Liver (tissue), 9 donors: ENCODE results near the gene KRTAP10-8. TPM values are rescaled to one million over a fixed set of nuclear protein-coding genes. Genes with fewer than 3 reads are reported as not detected.
A peak's percentile ranks its signal among the peaks of the same experiment; 100 is the strongest.

Source experiments
- DNase-seq: peaks from one replicate; pipeline ENCODE4 v3.0.0-alpha.2; 2017; ENCODE audit warnings: low spot score
- H3K27ac ChIP-seq, 2 donors: one replicate each; pipeline ENCODE4 v1.7.0; 2013; ENCODE audit warnings: inconsistent platforms in 2 of 2, low read length in 2 of 2, control low read depth in 1 of 2, low read depth in 1 of 2, mild to moderate bottlenecking in 1 of 2
- H3K27me3 ChIP-seq, 4 donors: one replicate each; pipeline versions ENCODE4 v1.6.1 to v1.7.0; 2013; ENCODE audit warnings: low read length in 3 of 4, inconsistent platforms in 1 of 4, mild to moderate bottlenecking in 1 of 4, moderate library complexity in 1 of 4; ENCODE audit not compliant: control insufficient read depth in 4 of 4, insufficient read depth in 4 of 4
- H3K36me3 ChIP-seq, 4 donors: one replicate each; pipeline versions ENCODE4 v1.6.1 to v1.7.0; 2013; ENCODE audit warnings: low read length in 3 of 4, mild to moderate bottlenecking in 3 of 4, low read depth in 1 of 4, moderate library complexity in 1 of 4; ENCODE audit not compliant: control insufficient read depth in 4 of 4, insufficient read depth in 3 of 4
- H3K4me1 ChIP-seq, 4 donors: one replicate each; pipeline versions ENCODE4 v1.6.1 to v1.7.0; 2013; ENCODE audit warnings: low read length in 3 of 4, mild to moderate bottlenecking in 3 of 4, moderate library complexity in 1 of 4; ENCODE audit not compliant: control insufficient read depth in 4 of 4, insufficient read depth in 4 of 4
- H3K4me3 ChIP-seq, 3 donors: one replicate each; pipeline versions ENCODE4 v1.6.1 to v1.7.0; 2013; ENCODE audit warnings: low read length in 3 of 3, control low read depth in 1 of 3, low read depth in 1 of 3, mild to moderate bottlenecking in 1 of 3
- H3K9ac ChIP-seq, 2 donors: one replicate each; pipeline ENCODE4 v1.7.0; 2013; ENCODE audit warnings: low read length in 2 of 2, mild to moderate bottlenecking in 2 of 2, moderate library complexity in 2 of 2, control low read depth in 1 of 2, low read depth in 1 of 2
- H3K9me3 ChIP-seq, 4 donors: one replicate each; pipeline versions ENCODE4 v1.6.1 to v1.7.0; 2013; ENCODE audit warnings: low read length in 3 of 4; ENCODE audit not compliant: control insufficient read depth in 4 of 4
- FOXA1 ChIP-seq: IDR thresholded peaks from 2 replicates; pipeline ENCODE4 v1.6.1; 2016; ENCODE audit warnings: antibody characterized with exemption
- FOXA2 ChIP-seq: IDR thresholded peaks from 2 replicates; pipeline ENCODE4 v1.6.1; 2016; ENCODE audit warnings: antibody characterized with exemption
- GABPA ChIP-seq, 2 donors: IDR thresholded peaks in 1 of 2; conservative IDR thresholded peaks in 1 of 2; 2 replicates each; pipeline ENCODE4 v1.6.1; 2016; ENCODE audit warnings: antibody characterized with exemption in 2 of 2, mild to moderate bottlenecking in 1 of 2, moderate library complexity in 1 of 2
- HNF4A ChIP-seq, 2 donors: conservative IDR thresholded peaks; 2 replicates each; pipeline ENCODE4 v1.6.1; 2016; ENCODE audit warnings: antibody characterized with exemption in 2 of 2, mild to moderate bottlenecking in 2 of 2
- HNF4G ChIP-seq: IDR thresholded peaks from 2 replicates; pipeline ENCODE4 v1.6.1; 2016; ENCODE audit warnings: antibody characterized with exemption
- JUND ChIP-seq, 2 donors: IDR thresholded peaks; 2 replicates each; pipeline ENCODE4 v1.6.1; 2016; ENCODE audit warnings: antibody characterized with exemption in 2 of 2
- NR2F2 ChIP-seq: IDR thresholded peaks from 2 replicates; pipeline ENCODE4 v1.6.1; 2016; ENCODE audit warnings: antibody characterized with exemption
- RAD21 ChIP-seq, 2 donors: IDR thresholded peaks; 2 replicates each; pipeline ENCODE4 v1.6.1; 2016; ENCODE audit warnings: antibody characterized with exemption in 2 of 2, mild to moderate bottlenecking in 2 of 2
- RXRA ChIP-seq, 2 donors: IDR thresholded peaks; 2 replicates each; pipeline ENCODE4 v1.6.1; 2017 to 2018; ENCODE audit warnings: antibody characterized with exemption in 2 of 2, mild to moderate bottlenecking in 1 of 2
- SP1 ChIP-seq: IDR thresholded peaks from 2 replicates; pipeline ENCODE4 v1.6.1; 2018; ENCODE audit warnings: antibody characterized with exemption, mild to moderate bottlenecking
- YY1 ChIP-seq: IDR thresholded peaks from 2 replicates; pipeline ENCODE4 v1.6.1; 2016; ENCODE audit warnings: antibody characterized with exemption, mild to moderate bottlenecking
- WGBS: extraction: QIAGEN DNeasy Blood & Tissue Kit; methylation state at CpG from one replicate; pipeline ENCODE4 v1.1.7; 2013; 5-methylcytosine and 5-hydroxymethylcytosine counted together
- polyA plus RNA-seq, 2 donors: library from polyadenylated mRNA; stranded (reverse) in 1 of 2; unstranded in 1 of 2; fragments of 200-250 nt in 1 of 2; fragments of >200 nt in 1 of 2; fragmentation: Nextera tagmentation in 1 of 2; extraction: Ambion mirVana in 1 of 2; gene quantifications; one replicate each; pipeline versions ENCODE4 v1.2.1 to v1.2.3, GENCODE V29; 2013 to 2015
- total RNA-seq, 2 donors: library from RNA; depleted of rRNA; stranded (reverse); fragments of >200 nt; gene quantifications; one replicate each; pipeline ENCODE4 v1.2.3, GENCODE V29; 2014
- TF ChIP-seq, protein P1 (sequence below): IDR thresholded peaks from 2 replicates; pipeline ENCODE4 v1.6.1; 2016; ENCODE audit warnings: antibody characterized with exemption
- TF ChIP-seq, protein P2 (sequence below): IDR thresholded peaks from 2 replicates; pipeline ENCODE4 v1.6.1; 2016; ENCODE audit warnings: antibody characterized with exemption
- TF ChIP-seq, protein P3 (sequence below): fragments of 150-350 bp; IDR thresholded peaks from 2 replicates; pipeline ENCODE4 v1.5.1; 2017; ENCODE audit warnings: improper control_type of control experiment, low read depth, low read length; ENCODE audit not compliant: missing input control
- TF ChIP-seq, protein P4 (sequence below): IDR thresholded peaks from 2 replicates; pipeline ENCODE4 v1.6.1; 2016; ENCODE audit warnings: antibody characterized with exemption
- TF ChIP-seq, protein P5 (sequence below): IDR thresholded peaks from 2 replicates; pipeline ENCODE4 v1.6.1; 2016; ENCODE audit warnings: antibody characterized with exemption, mild to moderate bottlenecking
- donor health status: healthy.
- donor health status: healthy.
- donor health status: healthy.
- donor health status: healthy.
- donor health status: healthy.

KRTAP10-8 gene
- total and polyA plus RNA-seq, 4 donors, result not detected

DNA sequence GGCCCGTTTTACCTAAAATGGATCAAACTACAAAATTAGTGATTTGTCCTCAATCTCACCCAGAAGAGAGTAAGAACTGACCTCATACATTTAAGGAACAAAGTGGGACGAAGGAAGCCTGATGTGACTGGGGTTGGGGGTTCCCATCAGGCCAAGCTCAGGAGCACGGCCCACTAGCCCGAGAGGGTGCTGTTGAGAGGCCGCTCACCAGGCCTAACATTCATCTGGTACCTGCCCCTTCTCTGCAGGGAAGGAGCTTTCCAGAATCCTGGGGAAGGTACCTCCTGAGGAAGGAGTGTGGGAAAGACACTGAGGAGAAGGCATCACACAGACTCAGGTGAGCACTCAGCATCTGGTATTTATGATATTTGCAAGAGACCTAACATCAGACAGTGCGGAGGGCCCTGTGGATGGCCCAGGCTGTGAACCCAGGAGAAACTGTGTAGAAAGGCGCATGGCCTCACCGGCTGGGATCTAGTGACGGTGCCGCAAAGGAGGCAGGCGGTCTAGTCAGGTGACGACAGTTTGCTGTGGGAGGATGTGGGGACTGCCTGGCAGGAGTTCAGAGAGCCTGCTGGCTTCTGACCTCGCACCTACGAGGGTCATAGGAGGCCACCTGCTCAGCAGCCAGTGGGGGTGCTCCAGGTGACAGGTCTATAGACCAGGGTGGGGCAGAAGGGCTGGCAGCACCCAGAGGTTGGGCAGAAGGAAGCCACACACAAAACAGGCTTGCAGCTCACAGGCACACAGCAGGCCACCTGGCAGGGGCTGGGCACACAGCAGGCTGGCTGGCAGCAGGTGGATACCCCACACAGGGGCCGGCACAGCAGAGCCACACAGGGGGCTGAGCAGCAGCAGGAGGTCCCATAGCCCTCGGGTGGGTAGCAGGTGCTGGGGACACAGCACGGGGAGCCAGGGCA, 42.0 kb downstream of the KRTAP10-8 start:
- Histone ChIP-seq H3K27me3 (no peaks in the 10 kb centered on the region), H3K36me3 (no peaks in the 10 kb centered on the region), H3K4me3 (no peak overlapping the region), H3K27ac (peak overlapping the region in 1 of 2 donors; percentile 3), H3K4me1 (no peaks in the 10 kb centered on the region), H3K9me3 (peaks cover 0 to 5% (median 0%) of the 10 kb centered on the region in 4 donors), H3K9ac (no peak overlapping the region)
- WGBS, result 75% methylated on average over 17 of the region's 17 CpGs
- TF ChIP-seq RAD21 (IDR thresholded peaks at IDR 0.05) (no peak), RXRA (IDR thresholded peaks at IDR 0.05) (no peak), GABPA (IDR thresholded peaks at IDR 0.05 in 1 of 2, conservative IDR thresholded peaks at IDR 0.05 in 1 of 2) (no peak), JUND (IDR thresholded peaks at IDR 0.05) (no peak), HNF4A (conservative IDR thresholded peaks at IDR 0.05) (no peak), NR2F2 (no peak), FOXA2 (no peak), FOXA1 (no peak), HNF4G (no peak)
- TF ChIP-seq, protein P1, sequence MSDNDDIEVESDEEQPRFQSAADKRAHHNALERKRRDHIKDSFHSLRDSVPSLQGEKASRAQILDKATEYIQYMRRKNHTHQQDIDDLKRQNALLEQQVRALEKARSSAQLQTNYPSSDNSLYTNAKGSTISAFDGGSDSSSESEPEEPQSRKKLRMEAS, result no peak
- TF ChIP-seq, protein P2, sequence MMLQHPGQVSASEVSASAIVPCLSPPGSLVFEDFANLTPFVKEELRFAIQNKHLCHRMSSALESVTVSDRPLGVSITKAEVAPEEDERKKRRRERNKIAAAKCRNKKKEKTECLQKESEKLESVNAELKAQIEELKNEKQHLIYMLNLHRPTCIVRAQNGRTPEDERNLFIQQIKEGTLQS, result no peak
- TF ChIP-seq, protein P3, sequence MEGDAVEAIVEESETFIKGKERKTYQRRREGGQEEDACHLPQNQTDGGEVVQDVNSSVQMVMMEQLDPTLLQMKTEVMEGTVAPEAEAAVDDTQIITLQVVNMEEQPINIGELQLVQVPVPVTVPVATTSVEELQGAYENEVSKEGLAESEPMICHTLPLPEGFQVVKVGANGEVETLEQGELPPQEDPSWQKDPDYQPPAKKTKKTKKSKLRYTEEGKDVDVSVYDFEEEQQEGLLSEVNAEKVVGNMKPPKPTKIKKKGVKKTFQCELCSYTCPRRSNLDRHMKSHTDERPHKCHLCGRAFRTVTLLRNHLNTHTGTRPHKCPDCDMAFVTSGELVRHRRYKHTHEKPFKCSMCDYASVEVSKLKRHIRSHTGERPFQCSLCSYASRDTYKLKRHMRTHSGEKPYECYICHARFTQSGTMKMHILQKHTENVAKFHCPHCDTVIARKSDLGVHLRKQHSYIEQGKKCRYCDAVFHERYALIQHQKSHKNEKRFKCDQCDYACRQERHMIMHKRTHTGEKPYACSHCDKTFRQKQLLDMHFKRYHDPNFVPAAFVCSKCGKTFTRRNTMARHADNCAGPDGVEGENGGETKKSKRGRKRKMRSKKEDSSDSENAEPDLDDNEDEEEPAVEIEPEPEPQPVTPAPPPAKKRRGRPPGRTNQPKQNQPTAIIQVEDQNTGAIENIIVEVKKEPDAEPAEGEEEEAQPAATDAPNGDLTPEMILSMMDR, result no peak
- no peak for DNase-seq

DNA sequence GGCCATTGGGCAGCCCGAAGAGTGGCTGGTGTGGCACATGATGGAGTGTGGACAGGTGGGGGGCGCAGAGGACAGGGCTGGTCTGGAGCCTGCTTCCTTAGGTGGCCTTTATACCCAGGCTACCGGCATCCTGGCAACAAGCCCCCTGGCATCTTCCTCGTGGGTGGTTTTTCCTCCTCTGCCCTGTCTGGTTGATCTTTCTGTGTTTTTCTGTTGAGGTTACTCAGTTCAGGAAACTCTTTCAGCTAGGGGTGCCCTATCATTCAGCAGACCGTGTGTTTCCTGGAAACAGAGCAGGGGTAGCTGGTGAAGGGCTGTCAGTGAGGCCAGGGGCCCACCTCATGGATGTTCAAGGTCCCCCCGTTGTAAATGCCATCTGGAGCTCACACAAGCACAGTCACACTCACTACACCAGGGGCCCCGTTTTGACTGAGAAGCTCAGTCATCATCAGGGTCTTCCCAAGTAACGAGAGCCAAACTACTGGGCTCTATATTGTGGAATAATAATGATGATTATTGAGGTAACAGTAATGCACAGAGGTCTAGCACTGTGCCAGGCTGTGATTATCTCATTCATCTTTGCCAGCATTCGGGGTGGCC, 42.8 kb downstream of the KRTAP10-8 start, which contains the start of gene KRTAP12-4:
Gene KRTAP12-4, minus strand, starts transcription at position 84 of the 600 bp plus-strand sequence. Its CDS starts 45 bp downstream, at position 39.
- Histone ChIP-seq H3K9ac (no peak within 1 kb of the TSS), H3K36me3 (no peaks in the 10 kb centered on the region), H3K27ac (peak within 1 kb of the TSS in 1 of 2 donors; percentile 3), H3K4me3 (no peak within 1 kb of the TSS), H3K4me1 (no peaks in the 10 kb centered on the region), H3K27me3 (no peaks in the 10 kb centered on the region), H3K9me3 (peaks cover 0 to 5% (median 0%) of the 10 kb centered on the region in 4 donors)
- no peak for DNase-seq
- TF ChIP-seq, protein P4, sequence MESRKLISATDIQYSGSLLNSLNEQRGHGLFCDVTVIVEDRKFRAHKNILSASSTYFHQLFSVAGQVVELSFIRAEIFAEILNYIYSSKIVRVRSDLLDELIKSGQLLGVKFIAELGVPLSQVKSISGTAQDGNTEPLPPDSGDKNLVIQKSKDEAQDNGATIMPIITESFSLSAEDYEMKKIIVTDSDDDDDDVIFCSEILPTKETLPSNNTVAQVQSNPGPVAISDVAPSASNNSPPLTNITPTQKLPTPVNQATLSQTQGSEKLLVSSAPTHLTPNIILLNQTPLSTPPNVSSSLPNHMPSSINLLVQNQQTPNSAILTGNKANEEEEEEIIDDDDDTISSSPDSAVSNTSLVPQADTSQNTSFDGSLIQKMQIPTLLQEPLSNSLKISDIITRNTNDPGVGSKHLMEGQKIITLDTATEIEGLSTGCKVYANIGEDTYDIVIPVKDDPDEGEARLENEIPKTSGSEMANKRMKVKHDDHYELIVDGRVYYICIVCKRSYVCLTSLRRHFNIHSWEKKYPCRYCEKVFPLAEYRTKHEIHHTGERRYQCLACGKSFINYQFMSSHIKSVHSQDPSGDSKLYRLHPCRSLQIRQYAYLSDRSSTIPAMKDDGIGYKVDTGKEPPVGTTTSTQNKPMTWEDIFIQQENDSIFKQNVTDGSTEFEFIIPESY, result no peak
- TF ChIP-seq, protein P2, result no peak
- TF ChIP-seq RAD21 (IDR thresholded peaks at IDR 0.05), result no peak
- TF ChIP-seq SP1, result no peak
- TF ChIP-seq YY1, result no peak
- TF ChIP-seq FOXA1, result no peak
- TF ChIP-seq RXRA (IDR thresholded peaks at IDR 0.05), result no peak
- TF ChIP-seq, protein P1, result no peak
- no peak for TF ChIP-seq NR2F2
- no peak for TF ChIP-seq HNF4G
- TF ChIP-seq, protein P5, sequence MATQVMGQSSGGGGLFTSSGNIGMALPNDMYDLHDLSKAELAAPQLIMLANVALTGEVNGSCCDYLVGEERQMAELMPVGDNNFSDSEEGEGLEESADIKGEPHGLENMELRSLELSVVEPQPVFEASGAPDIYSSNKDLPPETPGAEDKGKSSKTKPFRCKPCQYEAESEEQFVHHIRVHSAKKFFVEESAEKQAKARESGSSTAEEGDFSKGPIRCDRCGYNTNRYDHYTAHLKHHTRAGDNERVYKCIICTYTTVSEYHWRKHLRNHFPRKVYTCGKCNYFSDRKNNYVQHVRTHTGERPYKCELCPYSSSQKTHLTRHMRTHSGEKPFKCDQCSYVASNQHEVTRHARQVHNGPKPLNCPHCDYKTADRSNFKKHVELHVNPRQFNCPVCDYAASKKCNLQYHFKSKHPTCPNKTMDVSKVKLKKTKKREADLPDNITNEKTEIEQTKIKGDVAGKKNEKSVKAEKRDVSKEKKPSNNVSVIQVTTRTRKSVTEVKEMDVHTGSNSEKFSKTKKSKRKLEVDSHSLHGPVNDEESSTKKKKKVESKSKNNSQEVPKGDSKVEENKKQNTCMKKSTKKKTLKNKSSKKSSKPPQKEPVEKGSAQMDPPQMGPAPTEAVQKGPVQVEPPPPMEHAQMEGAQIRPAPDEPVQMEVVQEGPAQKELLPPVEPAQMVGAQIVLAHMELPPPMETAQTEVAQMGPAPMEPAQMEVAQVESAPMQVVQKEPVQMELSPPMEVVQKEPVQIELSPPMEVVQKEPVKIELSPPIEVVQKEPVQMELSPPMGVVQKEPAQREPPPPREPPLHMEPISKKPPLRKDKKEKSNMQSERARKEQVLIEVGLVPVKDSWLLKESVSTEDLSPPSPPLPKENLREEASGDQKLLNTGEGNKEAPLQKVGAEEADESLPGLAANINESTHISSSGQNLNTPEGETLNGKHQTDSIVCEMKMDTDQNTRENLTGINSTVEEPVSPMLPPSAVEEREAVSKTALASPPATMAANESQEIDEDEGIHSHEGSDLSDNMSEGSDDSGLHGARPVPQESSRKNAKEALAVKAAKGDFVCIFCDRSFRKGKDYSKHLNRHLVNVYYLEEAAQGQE, result no peak
- 71% methylated on average over 9 of the region's 9 CpGs for WGBS
